ENCODE results near the gene KNTC1.

DNA sequence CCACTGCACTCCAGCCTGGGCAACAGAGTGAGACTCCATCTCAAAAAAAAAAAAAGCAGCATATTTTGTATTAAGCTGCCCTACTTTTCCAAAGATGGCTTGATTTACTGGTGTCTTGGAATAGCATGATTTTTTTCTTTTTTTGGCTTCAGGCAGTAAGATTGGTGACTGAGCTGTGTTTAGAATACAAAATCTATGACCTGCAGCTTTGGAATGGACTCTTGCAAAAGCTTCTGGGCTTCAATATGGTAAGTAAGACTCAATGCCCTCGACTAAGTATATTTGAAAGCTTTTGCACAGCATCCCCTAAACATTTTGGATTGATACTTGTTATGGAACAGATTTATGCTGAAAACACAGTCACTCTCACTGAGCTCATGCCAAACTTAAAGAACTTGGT lies 87.8 kb downstream of the KNTC1 start:
- TF ChIP-seq PHF8 (conservative IDR thresholded peaks at IDR 0.05; ENCODE audit: low read depth, low read length) (no peak), RAD21 (IDR thresholded peaks at IDR 0.05 in 1 of 2, conservative IDR thresholded peaks at IDR 0.05 in 1 of 2; ENCODE audit: low read depth in 2 of 2, low read length in 2 of 2) (no peak), JUND (IDR thresholded peaks at IDR 0.05; ENCODE audit: low read length) (no peak), NANOG (IDR thresholded peaks at IDR 0.05; ENCODE audit: insufficient read depth, low read depth, low read length, poor library complexity, severe bottlenecking) (no peak)
- TF ChIP-seq, protein P1, sequence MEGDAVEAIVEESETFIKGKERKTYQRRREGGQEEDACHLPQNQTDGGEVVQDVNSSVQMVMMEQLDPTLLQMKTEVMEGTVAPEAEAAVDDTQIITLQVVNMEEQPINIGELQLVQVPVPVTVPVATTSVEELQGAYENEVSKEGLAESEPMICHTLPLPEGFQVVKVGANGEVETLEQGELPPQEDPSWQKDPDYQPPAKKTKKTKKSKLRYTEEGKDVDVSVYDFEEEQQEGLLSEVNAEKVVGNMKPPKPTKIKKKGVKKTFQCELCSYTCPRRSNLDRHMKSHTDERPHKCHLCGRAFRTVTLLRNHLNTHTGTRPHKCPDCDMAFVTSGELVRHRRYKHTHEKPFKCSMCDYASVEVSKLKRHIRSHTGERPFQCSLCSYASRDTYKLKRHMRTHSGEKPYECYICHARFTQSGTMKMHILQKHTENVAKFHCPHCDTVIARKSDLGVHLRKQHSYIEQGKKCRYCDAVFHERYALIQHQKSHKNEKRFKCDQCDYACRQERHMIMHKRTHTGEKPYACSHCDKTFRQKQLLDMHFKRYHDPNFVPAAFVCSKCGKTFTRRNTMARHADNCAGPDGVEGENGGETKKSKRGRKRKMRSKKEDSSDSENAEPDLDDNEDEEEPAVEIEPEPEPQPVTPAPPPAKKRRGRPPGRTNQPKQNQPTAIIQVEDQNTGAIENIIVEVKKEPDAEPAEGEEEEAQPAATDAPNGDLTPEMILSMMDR (IDR thresholded peaks at IDR 0.05; ENCODE audit: control extremely low read depth in 1 of 3, insufficient read depth in 1 of 3, low read depth in 1 of 3, low read length in 3 of 3) = no peak
- TF ChIP-seq, protein P2, sequence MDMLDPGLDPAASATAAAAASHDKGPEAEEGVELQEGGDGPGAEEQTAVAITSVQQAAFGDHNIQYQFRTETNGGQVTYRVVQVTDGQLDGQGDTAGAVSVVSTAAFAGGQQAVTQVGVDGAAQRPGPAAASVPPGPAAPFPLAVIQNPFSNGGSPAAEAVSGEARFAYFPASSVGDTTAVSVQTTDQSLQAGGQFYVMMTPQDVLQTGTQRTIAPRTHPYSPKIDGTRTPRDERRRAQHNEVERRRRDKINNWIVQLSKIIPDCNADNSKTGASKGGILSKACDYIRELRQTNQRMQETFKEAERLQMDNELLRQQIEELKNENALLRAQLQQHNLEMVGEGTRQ (IDR thresholded peaks at IDR 0.05; ENCODE audit: low read length) = no peak
